GM12878 (cell line): ENCODE measurements around the gene CDH4. TPM values are rescaled to one million over a fixed set of nuclear protein-coding genes. Genes with fewer than 3 reads are reported as not detected.

ENCODE experiments used
- RBBP5 ChIP-seq: fragments of 200-600 bp; sonication (generic); conservative IDR thresholded peaks from 2 replicates; pipeline ENCODE4 v1.6.1; 2016
- RUNX3 ChIP-seq: IDR thresholded peaks from 2 replicates; pipeline ENCODE4 v1.6.1; 2012; ENCODE audit warnings: low read length, inconsistent platforms
- SRF ChIP-seq, 2 experiments: IDR thresholded peaks; 2 replicates each; pipeline ENCODE4 v1.6.1; 2011; ENCODE audit warnings: low read depth in 2 of 2, low read length in 2 of 2, mild to moderate bottlenecking in 1 of 2, moderate library complexity in 1 of 2
- WRNIP1 ChIP-seq: IDR thresholded peaks from 2 replicates; pipeline ENCODE4 v1.6.1; 2011; ENCODE audit warnings: low read depth, low read length, improper control_type of control experiment, borderline replicate concordance
- polyA plus RNA-seq, 11 experiments: library from polyadenylated mRNA; depleted of rRNA in 4 of 11; unstranded in 6 of 11; stranded (reverse) in 5 of 11; fragments of >200 nt; fragmentation: Nextera tagmentation in 4 of 11; fragmentation: Illumina TruSeq in 1 of 11; extraction: Ambion mirVana in 4 of 11; extraction: Trizol in 1 of 11; gene quantifications; 1 replicate in 1 of 11; 2 replicates in 10 of 11; pipeline versions ENCODE4 v1.2.1 to v1.2.3, GENCODE V29; 2011 to 2016; ENCODE audit warnings: inconsistent platforms in 2 of 11, missing spikeins in 2 of 11, low read depth in 1 of 11
- total RNA-seq, 4 experiments: library from RNA; depleted of rRNA in 3 of 4; stranded (reverse); fragments of >200 nt in 3 of 4; fragmentation: Illumina TruSeq in 1 of 4; extraction: Trizol in 1 of 4; gene quantifications; 2 replicates each; pipeline versions ENCODE4 v1.2.1 to v1.2.3, GENCODE V29; 2013 to 2021
- TF ChIP-seq, protein P1 (sequence below): IDR thresholded peaks from 2 replicates; pipeline ENCODE4 v1.6.1; 2012; ENCODE audit warnings: low read length, inconsistent platforms
- TF ChIP-seq, protein P2 (sequence below): fragments of 450-650 bp; IDR thresholded peaks from 2 replicates; pipeline ENCODE4 v1.6.1; 2017; ENCODE audit warnings: mild to moderate bottlenecking, moderate library complexity
- TF ChIP-seq, protein P3 (sequence below), 3 experiments: IDR thresholded peaks in 2 of 3; conservative IDR thresholded peaks in 1 of 3; 2 replicates each; pipeline ENCODE4 v1.5.1; 2011; ENCODE audit warnings: low read depth in 3 of 3, low read length in 3 of 3, mild to moderate bottlenecking in 3 of 3, control low read depth in 2 of 3, moderate library complexity in 2 of 3, inconsistent platforms in 1 of 3, mixed read lengths in 1 of 3; ENCODE audit not compliant: control insufficient read depth in 2 of 3, insufficient read depth in 1 of 3; ENCODE audit errors: extremely low read depth in 1 of 3
- TF ChIP-seq, protein P4 (sequence below): fragments of 450-650 bp; IDR thresholded peaks from 2 replicates; pipeline ENCODE4 v1.6.1; 2017; ENCODE audit warnings: borderline replicate concordance

The CDH4 gene
- total and polyA plus RNA-seq, 10 of the 15 experiments (the other 5 are each of a cell fraction or from before 2014, with no cell fraction given): not detected

DNA sequence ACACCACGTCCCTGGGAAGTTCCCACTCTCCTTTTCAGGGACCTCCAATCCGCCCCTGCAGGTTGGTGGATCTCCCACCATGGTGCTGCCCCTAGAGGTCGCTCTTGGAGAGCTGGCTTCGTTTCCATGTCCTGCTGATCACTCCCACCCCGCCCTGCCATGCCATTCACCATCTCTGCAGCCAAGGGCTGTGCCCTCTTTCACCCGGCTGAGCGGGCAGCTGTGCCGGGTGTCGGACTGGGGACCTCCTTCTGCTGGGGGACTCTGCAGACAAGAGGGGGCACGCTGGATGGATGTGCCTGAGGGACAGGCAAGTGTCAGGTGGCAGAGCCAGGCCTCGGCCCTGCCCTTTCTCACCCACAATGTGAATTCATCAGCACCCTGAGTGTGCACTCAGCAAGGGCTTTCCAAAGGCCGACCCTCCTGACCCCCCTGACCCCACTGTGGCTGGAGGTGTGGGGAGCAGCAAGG lies 347.0 kb downstream of the CDH4 start (continued):
- TF ChIP-seq, protein P1, sequence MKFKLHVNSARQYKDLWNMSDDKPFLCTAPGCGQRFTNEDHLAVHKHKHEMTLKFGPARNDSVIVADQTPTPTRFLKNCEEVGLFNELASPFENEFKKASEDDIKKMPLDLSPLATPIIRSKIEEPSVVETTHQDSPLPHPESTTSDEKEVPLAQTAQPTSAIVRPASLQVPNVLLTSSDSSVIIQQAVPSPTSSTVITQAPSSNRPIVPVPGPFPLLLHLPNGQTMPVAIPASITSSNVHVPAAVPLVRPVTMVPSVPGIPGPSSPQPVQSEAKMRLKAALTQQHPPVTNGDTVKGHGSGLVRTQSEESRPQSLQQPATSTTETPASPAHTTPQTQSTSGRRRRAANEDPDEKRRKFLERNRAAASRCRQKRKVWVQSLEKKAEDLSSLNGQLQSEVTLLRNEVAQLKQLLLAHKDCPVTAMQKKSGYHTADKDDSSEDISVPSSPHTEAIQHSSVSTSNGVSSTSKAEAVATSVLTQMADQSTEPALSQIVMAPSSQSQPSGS: no peak
- TF ChIP-seq, protein P2, sequence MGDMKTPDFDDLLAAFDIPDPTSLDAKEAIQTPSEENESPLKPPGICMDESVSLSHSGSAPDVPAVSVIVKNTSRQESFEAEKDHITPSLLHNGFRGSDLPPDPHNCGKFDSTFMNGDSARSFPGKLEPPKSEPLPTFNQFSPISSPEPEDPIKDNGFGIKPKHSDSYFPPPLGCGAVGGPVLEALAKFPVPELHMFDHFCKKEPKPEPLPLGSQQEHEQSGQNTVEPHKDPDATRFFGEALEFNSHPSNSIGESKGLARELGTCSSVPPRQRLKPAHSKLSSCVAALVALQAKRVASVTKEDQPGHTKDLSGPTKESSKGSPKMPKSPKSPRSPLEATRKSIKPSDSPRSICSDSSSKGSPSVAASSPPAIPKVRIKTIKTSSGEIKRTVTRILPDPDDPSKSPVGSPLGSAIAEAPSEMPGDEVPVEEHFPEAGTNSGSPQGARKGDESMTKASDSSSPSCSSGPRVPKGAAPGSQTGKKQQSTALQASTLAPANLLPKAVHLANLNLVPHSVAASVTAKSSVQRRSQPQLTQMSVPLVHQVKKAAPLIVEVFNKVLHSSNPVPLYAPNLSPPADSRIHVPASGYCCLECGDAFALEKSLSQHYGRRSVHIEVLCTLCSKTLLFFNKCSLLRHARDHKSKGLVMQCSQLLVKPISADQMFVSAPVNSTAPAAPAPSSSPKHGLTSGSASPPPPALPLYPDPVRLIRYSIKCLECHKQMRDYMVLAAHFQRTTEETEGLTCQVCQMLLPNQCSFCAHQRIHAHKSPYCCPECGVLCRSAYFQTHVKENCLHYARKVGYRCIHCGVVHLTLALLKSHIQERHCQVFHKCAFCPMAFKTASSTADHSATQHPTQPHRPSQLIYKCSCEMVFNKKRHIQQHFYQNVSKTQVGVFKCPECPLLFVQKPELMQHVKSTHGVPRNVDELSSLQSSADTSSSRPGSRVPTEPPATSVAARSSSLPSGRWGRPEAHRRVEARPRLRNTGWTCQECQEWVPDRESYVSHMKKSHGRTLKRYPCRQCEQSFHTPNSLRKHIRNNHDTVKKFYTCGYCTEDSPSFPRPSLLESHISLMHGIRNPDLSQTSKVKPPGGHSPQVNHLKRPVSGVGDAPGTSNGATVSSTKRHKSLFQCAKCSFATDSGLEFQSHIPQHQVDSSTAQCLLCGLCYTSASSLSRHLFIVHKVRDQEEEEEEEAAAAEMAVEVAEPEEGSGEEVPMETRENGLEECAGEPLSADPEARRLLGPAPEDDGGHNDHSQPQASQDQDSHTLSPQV: no peak
- TF ChIP-seq, protein P3, sequence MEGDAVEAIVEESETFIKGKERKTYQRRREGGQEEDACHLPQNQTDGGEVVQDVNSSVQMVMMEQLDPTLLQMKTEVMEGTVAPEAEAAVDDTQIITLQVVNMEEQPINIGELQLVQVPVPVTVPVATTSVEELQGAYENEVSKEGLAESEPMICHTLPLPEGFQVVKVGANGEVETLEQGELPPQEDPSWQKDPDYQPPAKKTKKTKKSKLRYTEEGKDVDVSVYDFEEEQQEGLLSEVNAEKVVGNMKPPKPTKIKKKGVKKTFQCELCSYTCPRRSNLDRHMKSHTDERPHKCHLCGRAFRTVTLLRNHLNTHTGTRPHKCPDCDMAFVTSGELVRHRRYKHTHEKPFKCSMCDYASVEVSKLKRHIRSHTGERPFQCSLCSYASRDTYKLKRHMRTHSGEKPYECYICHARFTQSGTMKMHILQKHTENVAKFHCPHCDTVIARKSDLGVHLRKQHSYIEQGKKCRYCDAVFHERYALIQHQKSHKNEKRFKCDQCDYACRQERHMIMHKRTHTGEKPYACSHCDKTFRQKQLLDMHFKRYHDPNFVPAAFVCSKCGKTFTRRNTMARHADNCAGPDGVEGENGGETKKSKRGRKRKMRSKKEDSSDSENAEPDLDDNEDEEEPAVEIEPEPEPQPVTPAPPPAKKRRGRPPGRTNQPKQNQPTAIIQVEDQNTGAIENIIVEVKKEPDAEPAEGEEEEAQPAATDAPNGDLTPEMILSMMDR (IDR thresholded peaks at IDR 0.05 in 2 of 3, conservative IDR thresholded peaks at IDR 0.05 in 1 of 3; ENCODE audit: control insufficient read depth in 2 of 3, extremely low read depth in 1 of 3, insufficient read depth in 1 of 3, low read depth in 3 of 3, low read length in 3 of 3): no peak
- no peak for TF ChIP-seq RUNX3
- no peak for TF ChIP-seq SRF (IDR thresholded peaks at IDR 0.05; ENCODE audit: low read depth in 2 of 2, low read length in 2 of 2)
- no peak for TF ChIP-seq WRNIP1
- TF ChIP-seq, protein P4, sequence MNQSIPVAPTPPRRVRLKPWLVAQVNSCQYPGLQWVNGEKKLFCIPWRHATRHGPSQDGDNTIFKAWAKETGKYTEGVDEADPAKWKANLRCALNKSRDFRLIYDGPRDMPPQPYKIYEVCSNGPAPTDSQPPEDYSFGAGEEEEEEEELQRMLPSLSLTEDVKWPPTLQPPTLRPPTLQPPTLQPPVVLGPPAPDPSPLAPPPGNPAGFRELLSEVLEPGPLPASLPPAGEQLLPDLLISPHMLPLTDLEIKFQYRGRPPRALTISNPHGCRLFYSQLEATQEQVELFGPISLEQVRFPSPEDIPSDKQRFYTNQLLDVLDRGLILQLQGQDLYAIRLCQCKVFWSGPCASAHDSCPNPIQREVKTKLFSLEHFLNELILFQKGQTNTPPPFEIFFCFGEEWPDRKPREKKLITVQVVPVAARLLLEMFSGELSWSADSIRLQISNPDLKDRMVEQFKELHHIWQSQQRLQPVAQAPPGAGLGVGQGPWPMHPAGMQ: no peak
- no peak for TF ChIP-seq RBBP5
